ENCODE measurements around the gene MED12.

MED12 gene

GRCh38 chrX:71118985-71119535 is 664 bp downstream of the MED12 start:
- no peak for DNase-seq (ENCODE audit: low read depth)
- peak overlapping the region; percentile 51 for H3K4me3 ChIP-seq (ENCODE audit: low read depth, low read length)
- TF ChIP-seq CTCF (IDR thresholded peaks at IDR 0.05; ENCODE audit: low read depth, low read length, missing control alignments), result no peak

- no peak for DNase-seq (ENCODE audit: low read depth)
- TF ChIP-seq CTCF (IDR thresholded peaks at IDR 0.05; ENCODE audit: low read depth, low read length, missing control alignments), result no peak
- no peak overlapping the region for H3K4me3 ChIP-seq (ENCODE audit: low read depth, low read length)
These were observed 9.9 kb downstream of the MED12 start for GRCh38 chrX:71128166-71128833.

GRCh38 chrX:71128915-71129765 is 10.7 kb downstream of the MED12 start:
- no peak for DNase-seq (ENCODE audit: low read depth)

GRCh38 chrX:71131510-71131909 is 13.1 kb downstream of the MED12 start:
- H3K4me3 ChIP-seq (ENCODE audit: low read depth, low read length), result no peak overlapping the region
- DNase-seq (ENCODE audit: low read depth), result no peak
- TF ChIP-seq CTCF (IDR thresholded peaks at IDR 0.05; ENCODE audit: low read depth, low read length, missing control alignments), result no peak

More at GRCh38 chrX:71128915-71129765, 10.7 kb downstream of the MED12 start:
- TF ChIP-seq CTCF (IDR thresholded peaks at IDR 0.05; ENCODE audit: low read depth, low read length, missing control alignments), result peak; percentile 88
- no peak overlapping the region for H3K4me3 ChIP-seq (ENCODE audit: low read depth, low read length)

- no peak for TF ChIP-seq CTCF (IDR thresholded peaks at IDR 0.05; ENCODE audit: low read depth, low read length, missing control alignments)
- H3K4me3 ChIP-seq (ENCODE audit: low read depth, low read length), result no peak overlapping the region
- DNase-seq (ENCODE audit: low read depth), result no peak
These were observed 22.0 kb downstream of the MED12 start for GRCh38 chrX:71140440-71140839.

GRCh38 chrX:71143508-71143907 is 25.1 kb downstream of the MED12 start:
- no peak for TF ChIP-seq CTCF (IDR thresholded peaks at IDR 0.05; ENCODE audit: low read depth, low read length, missing control alignments)
- DNase-seq (ENCODE audit: low read depth), result no peak
- H3K4me3 ChIP-seq (ENCODE audit: low read depth, low read length), result no peak overlapping the region

Data from GM12864 (cell line).